ENCODE results near the gene ZNF277. TPM values are rescaled to one million over a fixed set of nuclear protein-coding genes. Genes with fewer than 3 reads are reported as not detected.

Gene ZNF277
- total and polyA plus RNA-seq, 4 donors: 7.8 to 23.5 (median 14.5) TPM

GRCh38 chr7:112262036-112262435, 55.5 kb downstream of the ZNF277 start:
- H3K9me3 ChIP-seq (ENCODE audit: control insufficient read depth in 4 of 4, low read length in 3 of 4): no peaks in the 10 kb centered on the region
- no peaks in the 10 kb centered on the region for H3K36me3 ChIP-seq (ENCODE audit: control insufficient read depth in 4 of 4, insufficient read depth in 3 of 4, low read depth in 1 of 4, low read length in 3 of 4)
- WGBS: 90% methylated on average over 3 of the region's 3 CpGs
- H3K27ac ChIP-seq (ENCODE audit: low read depth in 1 of 2, low read length in 2 of 2): no peak overlapping the region
- no peak overlapping the region for H3K4me3 ChIP-seq (ENCODE audit: low read depth in 1 of 3, low read length in 3 of 3)
- peaks cover 3 to 15% (median 6%) of the 10 kb centered on the region in 4 donors for H3K4me1 ChIP-seq (ENCODE audit: control insufficient read depth in 4 of 4, insufficient read depth in 4 of 4, low read length in 3 of 4)
- TF ChIP-seq ZBTB33 (IDR thresholded peaks at IDR 0.05) (no peak), EGR1 (IDR thresholded peaks at IDR 0.05; ENCODE audit: low read depth in 2 of 2) (no peak), MAX (IDR thresholded peaks at IDR 0.05) (no peak), TAF1 (conservative IDR thresholded peaks at IDR 0.05) (no peak), HNF4A (conservative IDR thresholded peaks at IDR 0.05) (no peak), REST (IDR thresholded peaks at IDR 0.05) (no peak)
- no peak for DNase-seq (ENCODE audit: low spot score)
- H3K9ac ChIP-seq (ENCODE audit: low read depth in 1 of 2, low read length in 2 of 2): no peak overlapping the region
- H3K27me3 ChIP-seq (ENCODE audit: control insufficient read depth in 4 of 4, insufficient read depth in 4 of 4, low read length in 3 of 4): no peaks in the 10 kb centered on the region

GRCh38 chr7:112262855-112263487, 56.5 kb downstream of the ZNF277 start:
- WGBS: 77% methylated on average over 2 of the region's 2 CpGs
- Histone ChIP-seq H3K9ac (ENCODE audit: low read depth in 1 of 2, low read length in 2 of 2) (no peak overlapping the region), H3K27me3 (ENCODE audit: control insufficient read depth in 4 of 4, insufficient read depth in 4 of 4, low read length in 3 of 4) (no peaks in the 10 kb centered on the region), H3K4me3 (ENCODE audit: low read depth in 1 of 3, low read length in 3 of 3) (no peak overlapping the region), H3K4me1 (ENCODE audit: control insufficient read depth in 4 of 4, insufficient read depth in 4 of 4, low read length in 3 of 4) (peaks cover 0 to 10% (median 3%) of the 10 kb centered on the region in 4 donors), H3K36me3 (ENCODE audit: control insufficient read depth in 4 of 4, insufficient read depth in 3 of 4, low read depth in 1 of 4, low read length in 3 of 4) (no peaks in the 10 kb centered on the region), H3K9me3 (ENCODE audit: control insufficient read depth in 4 of 4, low read length in 3 of 4) (no peaks in the 10 kb centered on the region), H3K27ac (ENCODE audit: low read depth in 1 of 2, low read length in 2 of 2) (no peak overlapping the region)
- DNase-seq (ENCODE audit: low spot score): no peak
- TF ChIP-seq EGR1 (IDR thresholded peaks at IDR 0.05; ENCODE audit: low read depth in 2 of 2) (no peak), GABPA (IDR thresholded peaks at IDR 0.05 in 1 of 2, conservative IDR thresholded peaks at IDR 0.05 in 1 of 2) (no peak), NR2F2 (IDR thresholded peaks at IDR 0.05) (no peak), MAX (IDR thresholded peaks at IDR 0.05) (no peak), FOXA2 (IDR thresholded peaks at IDR 0.05) (no peak), HNF4A (conservative IDR thresholded peaks at IDR 0.05) (no peak), ZBTB33 (IDR thresholded peaks at IDR 0.05) (no peak), JUND (IDR thresholded peaks at IDR 0.05) (no peak), HNF4G (IDR thresholded peaks at IDR 0.05) (no peak), RXRA (IDR thresholded peaks at IDR 0.05) (no peak), TAF1 (conservative IDR thresholded peaks at IDR 0.05) (no peak), YY1 (IDR thresholded peaks at IDR 0.05) (no peak)
